CD4-positive, alpha-beta T cell treated with Interleukin-21 for 1 hour (primary cell): ENCODE data around the gene PCDH9.
"Not testable (repeated sequence)": the region's sequence is repeated elsewhere in the genome, so short reads cannot be mapped to it uniquely, and the experiment has no call there.

Source experiments
- DNase-seq: peaks from one replicate; pipeline ENCODE4 v3.0.0-alpha.2; 2020

The PCDH9 gene

GRCh38 chr13:66312312-66313087 is 917.6 kb downstream of the PCDH9 start:
- no peak for DNase-seq

GRCh38 chr13:66305961-66306617 is 924.0 kb downstream of the PCDH9 start:
- DNase-seq, result no peak

- DNase-seq, result no peak
Observed at GRCh38 chr13:66301482-66301881, 928.7 kb downstream of the PCDH9 start.

- no peak for DNase-seq
Observed at GRCh38 chr13:66301006-66301405, 929.1 kb downstream of the PCDH9 start.

DNA sequence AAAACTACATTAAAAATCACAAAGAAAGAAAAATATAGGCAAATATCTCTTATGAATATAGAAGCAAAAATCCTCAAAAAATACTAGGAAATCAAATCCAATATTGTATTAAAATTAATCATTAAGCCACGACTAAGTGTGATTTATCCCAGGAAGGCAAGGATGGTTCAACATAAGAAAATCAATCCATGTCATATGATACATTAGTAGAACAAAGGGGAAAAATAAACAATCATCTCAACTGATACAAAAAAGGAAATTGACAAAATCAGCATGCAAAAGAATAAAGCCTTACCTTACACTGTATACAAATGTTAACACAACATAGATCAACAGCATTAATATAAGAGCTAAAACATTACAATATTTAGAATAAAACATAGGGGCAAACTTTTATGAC is 933.3 kb downstream of the PCDH9 start:
- DNase-seq, result no peak

- DNase-seq, result no peak
Observed at GRCh38 chr13:66296328-66296727, 933.8 kb downstream of the PCDH9 start.

GRCh38 chr13:66286806-66287205 is 943.3 kb downstream of the PCDH9 start:
- DNase-seq, result not testable (repeated sequence)

DNA sequence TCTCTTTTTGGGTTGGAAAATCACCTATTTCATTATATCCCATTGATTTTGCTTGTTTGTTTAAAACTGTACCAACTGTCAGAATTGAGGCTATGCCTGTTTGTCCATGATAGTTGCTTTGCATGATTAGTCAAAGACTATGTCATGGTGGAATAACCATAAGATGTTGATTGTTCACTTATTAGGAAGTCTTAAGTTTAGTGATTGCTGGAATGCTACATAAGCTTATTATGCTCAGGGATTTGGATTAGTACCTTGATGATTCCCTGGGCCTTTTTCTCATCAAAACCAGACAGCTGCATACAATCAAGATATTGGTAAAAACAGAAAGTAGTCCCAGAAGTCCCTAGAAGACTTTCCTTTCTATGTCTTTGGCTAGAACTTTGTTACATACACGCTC is 954.7 kb downstream of the PCDH9 start:
- no peak for DNase-seq

DNA sequence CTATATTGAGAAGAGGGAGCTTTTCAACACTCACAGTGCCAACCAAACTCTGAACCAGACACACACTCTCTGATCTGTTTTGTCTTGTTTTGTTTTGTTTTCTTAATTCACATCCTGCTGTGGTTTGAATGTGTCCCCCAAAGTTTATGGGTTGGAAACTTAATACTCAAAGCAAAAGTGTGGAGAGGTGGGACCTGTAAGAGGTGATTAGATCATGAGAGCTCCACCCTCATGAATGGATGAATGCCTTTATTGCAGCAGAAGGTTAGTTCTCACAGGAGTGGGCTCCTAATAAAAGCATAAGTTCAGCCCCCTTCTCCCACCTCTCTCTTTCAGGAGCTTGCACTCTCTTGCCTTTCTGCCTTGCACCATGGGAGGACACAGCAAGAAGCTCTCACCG is 957.1 kb downstream of the PCDH9 start:
- DNase-seq, result no peak

DNA sequence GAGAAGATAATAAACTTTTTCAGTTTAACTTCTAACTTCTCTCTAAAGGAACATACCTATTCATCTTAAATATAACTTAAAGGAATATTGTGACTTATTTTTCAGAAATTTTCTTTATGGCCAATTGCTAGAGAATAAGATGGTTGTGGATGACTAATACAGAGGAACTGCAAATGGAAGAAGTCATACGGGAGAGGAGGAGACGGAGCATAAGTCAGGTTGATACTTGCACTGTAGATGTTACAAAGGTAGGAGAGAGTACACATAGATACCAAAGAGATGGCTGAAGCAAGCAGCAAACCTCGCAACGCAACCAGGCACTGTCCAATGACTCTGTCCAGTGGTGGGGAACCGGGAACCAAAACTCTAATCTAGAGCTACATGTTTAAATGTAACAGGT is 963.4 kb downstream of the PCDH9 start:
- DNase-seq, result no peak

- DNase-seq, result no peak
Observed at GRCh38 chr13:66266348-66266747, 963.8 kb downstream of the PCDH9 start.

- DNase-seq, result no peak
Observed at GRCh38 chr13:66265371-66265770, 964.8 kb downstream of the PCDH9 start.

DNA sequence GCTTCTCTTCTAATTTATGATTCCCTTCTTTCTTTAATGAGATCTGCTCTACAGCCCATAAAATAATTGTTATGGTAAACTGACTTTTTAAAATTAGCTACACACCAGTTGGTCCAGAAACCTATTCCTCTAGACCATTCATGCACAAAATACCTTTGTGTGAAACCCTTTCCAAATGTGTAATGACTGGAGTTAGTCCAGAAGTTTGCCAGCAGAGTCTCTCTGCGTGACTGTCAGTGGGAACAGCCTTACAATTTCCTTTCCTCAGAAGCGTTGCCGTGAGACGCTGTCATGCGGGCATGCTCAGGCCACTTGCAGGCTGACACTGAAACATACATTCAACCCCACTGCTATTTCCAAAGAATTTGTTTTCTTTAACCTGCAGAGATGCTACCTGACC is 965.2 kb downstream of the PCDH9 start:
- no peak for DNase-seq

DNA sequence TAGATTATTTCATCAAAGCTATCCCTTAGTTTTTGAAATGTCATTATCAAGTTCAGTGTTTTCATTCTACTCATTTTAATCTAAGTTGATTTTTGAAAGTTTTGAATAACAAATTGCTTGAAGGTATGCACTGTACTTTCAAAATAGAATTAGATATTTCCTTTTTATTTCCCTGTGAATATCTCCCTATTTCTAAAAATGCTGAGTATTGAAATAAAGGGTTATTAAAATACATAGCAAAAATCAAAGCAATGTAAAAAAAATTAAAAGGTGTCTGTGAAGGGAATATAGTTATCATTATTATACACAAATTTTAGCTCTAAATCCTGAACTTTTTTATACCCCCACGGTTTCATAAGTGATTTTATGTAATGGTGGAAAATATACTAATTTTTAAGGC is 967.8 kb downstream of the PCDH9 start:
- DNase-seq, result no peak

- DNase-seq, result not testable (repeated sequence)
Observed at GRCh38 chr13:66259426-66259825, 970.7 kb downstream of the PCDH9 start.
